G401 (cell line): Measurements from ENCODE around the gene PTGER1. TPM values are rescaled to one million over a fixed set of nuclear protein-coding genes. Genes with fewer than 3 reads are reported as not detected.

Source experiments
- DNase-seq: peaks from one replicate; pipeline ENCODE4 v3.0.0-alpha.2; 2015; ENCODE audit warnings: low spot score
- in situ Hi-C: cut with HindIII; loops from 2 replicates; pipeline ENCODE4 v1.10.0; 2016; ENCODE audit warnings: low sequenced_read_pairs, mixed read lengths
- total RNA-seq: library from RNA; depleted of rRNA; stranded (reverse); fragments of >200 nt; shearing (Covaris generic); gene quantifications from 2 replicates; pipeline ENCODE4 v1.2.3, GENCODE V29; 2014; rRNA removed

The PTGER1 gene
- total RNA-seq, 1 experiment from 2014 or later: 1.5 TPM

- in situ Hi-C loops: no loop called here
Measured at GRCh38 chr19:14427461-14427860, 47.7 kb downstream of the PTGER1 start.

DNA sequence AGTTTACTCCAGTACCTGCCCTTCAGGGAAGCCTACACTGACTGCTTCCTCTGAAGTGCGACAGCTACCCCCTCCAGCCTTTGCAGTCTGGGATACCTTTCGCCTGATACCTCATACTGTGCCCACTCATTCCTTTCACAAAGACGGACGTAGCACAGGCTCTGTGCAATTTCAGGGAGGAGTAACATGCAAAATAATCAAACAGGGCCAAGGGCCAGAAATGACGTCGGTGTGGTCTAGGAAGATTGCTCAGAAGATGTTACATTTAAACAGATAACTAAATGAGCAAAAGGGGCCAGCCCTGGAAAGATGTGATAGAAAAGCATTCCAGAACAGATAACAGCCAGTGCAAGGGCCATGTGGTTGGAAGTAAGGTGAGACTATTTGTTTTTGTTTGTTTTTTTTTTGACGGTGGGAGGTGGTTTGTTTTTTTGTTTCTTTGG, 49.4 kb downstream of the PTGER1 start:
- in situ Hi-C loops: no loop called here

More at GRCh38 chr19:14427461-14427860, 47.7 kb downstream of the PTGER1 start:
- DNase-seq: no peak

More for the DNA sequence above, 49.4 kb downstream of the PTGER1 start:
- DNase-seq: no peak

Other genes with a start within 250 kb of the PTGER1 start
- gene ADGRE5, start 93.9 kb downstream of the PTGER1 start, total RNA-seq: 25.3 and 28.1 TPM in 2 replicates
- gene DDX39A, start 56.0 kb downstream of the PTGER1 start, total RNA-seq: 181 and 204 TPM in 2 replicates
- 94.8 and 98.6 TPM in 2 replicates for gene PKN1, start 42.0 kb downstream of the PTGER1 start, total RNA-seq
- 367 and 404 TPM in 2 replicates for gene GIPC1, start 20.8 kb upstream of the PTGER1 start, total RNA-seq
- gene DNAJB1, start 43.0 kb upstream of the PTGER1 start, total RNA-seq: 95.1 and 117 TPM in 2 replicates
- 166 and 226 TPM in 2 replicates for gene TECR, start 54.2 kb upstream of the PTGER1 start, total RNA-seq
- gene NDUFB7, start 96.7 kb upstream of the PTGER1 start, total RNA-seq: 287 and 394 TPM in 2 replicates
- gene CLEC17A, start 107.7 kb upstream of the PTGER1 start, total RNA-seq: not detected in 2 replicates
- not detected in 2 replicates for gene ADGRE3, start 199.5 kb upstream of the PTGER1 start, total RNA-seq
- gene ZNF333, start 214.7 kb upstream of the PTGER1 start, total RNA-seq: 8.8 and 9.8 TPM in 2 replicates